Measurements from ENCODE around the gene ISG20L2.

The ISG20L2 gene

DNA sequence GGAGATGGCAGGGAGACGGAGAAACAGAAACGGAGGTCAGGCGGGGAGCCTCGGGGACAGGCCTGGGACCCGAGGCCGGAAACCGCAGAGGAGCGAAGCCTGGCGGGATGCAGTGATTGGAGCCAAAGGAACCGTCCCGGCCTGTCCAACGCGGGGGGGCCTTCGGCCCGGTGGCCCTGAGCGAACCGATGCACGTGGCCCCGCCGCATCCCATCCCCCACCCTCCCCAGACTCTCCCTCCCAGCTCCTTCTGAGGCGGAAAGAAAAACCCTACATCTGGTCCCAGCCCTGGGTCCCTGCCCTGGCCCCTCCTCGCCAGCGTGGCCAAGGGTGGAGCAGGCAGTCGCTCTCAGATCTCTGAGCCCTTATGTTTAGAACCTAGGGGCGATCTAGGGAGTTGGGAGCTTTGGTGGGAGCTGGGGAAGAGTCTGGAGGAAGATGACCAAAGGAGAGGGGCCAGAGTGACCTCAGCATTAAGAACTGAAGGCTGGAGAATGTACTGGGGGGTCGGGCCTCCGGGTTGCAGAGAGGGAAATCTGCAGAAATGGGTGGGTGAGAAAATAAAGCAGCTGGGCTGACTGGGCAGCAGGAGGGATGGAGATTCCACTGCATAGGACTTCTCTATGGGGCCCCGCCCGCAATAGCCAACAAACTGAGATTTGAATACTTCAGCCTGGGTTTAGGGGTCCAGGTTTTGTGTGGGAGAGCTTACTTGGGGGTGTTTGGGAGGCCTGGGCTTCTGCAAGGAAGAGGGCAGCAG, 21.7 kb downstream of the ISG20L2 start:
- no peak for DNase-seq (ENCODE audit: low spot score)

DNA sequence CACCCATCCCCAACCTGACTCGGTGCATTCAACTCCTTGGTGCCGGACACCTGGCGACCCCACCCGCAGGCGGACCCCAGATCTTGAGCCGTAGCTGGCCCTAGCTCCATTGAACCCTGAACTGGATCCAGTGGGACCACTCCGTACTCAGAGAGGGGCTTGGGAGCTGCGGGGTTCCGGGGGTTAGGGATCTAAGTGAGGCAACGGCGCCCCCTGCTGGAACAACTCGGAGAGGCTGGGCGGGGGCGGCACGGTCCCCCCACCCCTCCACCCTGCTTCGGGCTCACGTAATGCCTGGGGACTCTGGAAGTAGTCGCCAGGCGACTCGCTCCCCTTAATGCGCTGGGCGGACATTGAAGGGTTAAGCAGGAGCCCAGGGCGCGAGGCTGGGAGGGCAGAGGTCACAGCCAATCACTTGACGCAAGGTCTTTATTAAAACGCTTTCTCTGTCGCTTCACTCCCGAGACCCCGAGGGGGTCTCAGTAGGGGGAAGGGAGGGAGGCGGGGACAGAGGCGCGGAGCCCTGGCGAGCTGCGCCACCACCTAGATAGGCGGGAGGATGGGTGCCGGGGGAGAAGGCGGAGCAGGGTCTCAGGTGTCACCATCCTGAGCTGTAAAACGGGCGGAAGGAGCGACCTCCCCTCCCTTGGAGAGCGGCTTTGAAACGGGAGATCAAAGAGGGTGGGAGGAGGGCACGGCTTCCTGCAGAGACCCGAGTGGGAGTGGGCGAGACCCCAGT, 22.5 kb downstream of the ISG20L2 start:
- no peak for DNase-seq (ENCODE audit: low spot score)

DNA sequence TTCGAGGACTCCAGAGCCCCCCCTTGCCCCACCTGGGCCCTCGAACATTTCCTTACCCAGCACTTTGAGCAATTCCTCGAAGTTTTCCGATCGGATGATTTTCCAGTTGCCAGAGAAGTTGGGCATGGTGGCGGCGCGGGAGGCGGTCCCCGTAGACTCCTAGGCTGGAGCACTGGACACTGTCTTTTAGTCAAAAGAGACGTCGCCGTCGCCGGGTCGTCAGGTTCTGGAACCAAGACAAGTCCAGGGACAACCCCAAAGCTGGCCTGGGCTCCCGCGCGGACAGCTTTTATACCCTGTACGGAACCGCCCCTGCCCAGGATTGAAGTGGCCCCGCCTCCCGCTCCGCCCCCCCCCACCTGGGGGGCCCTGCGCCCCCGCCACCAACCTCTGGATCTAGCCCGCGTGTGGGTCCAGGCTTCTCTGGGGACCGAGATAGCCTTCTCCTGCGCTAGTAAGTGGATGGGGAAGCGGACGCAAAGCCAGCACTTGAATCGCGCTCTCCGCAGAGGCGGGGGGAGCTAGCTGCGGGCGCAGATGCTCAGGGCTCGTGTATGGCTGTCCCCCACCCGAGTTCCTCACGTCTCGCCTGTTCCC, 23.1 kb downstream of the ISG20L2 start, which contains the start of gene CRABP2:
Gene CRABP2 (minus strand): TSS at position 263 of the 597 bp plus-strand sequence. CDS start 137 bp downstream, at position 126.
- no peak for DNase-seq (ENCODE audit: low spot score)

DNA sequence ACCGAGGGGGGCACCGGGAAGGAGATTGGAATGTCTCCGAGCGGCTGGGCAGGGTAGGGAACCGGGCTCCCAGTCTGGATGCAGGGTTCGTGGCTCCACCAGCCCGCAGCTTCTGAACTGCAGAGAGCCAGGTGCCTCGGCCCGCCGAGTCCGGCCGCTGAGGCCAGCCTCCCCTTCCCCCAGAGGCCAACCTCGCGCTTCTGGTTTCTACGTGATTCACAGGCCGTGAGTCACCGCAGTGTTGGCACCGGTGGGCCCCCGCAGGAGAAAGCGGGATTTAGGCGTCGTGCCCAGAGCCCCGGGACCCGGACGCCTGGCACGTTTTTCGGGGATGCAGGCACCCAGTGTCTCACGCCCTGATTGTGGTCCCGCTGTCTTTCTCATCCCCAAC, 23.6 kb downstream of the ISG20L2 start:
- no peak for DNase-seq (ENCODE audit: low spot score)

DNA sequence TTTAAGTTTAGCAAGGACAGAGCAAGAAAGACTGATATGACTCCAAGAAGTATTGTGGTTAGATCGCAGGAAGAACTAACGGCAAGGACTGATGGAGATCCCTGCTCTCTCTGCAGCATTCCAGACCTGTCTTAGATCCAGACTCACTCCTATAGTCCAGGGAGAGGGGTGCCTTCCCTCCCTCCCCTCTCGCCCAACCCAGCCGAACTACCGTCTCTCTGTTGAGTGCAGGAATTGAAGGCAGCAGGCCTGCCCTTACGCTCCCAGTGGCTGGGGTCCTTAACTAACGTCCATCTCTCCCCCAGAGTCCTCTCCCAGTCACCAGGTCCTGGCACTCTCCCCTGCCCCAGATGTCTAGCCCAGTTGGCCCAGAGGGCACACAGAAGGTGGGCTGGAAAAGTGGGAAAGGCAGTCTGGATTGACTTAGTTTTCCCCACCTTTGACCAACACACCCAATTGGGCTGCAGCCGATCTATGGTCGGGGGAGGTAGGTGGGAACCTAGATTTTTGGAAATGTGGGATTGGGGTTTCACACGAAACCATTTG, 24.3 kb downstream of the ISG20L2 start:
- no peak for DNase-seq (ENCODE audit: low spot score)

DNA sequence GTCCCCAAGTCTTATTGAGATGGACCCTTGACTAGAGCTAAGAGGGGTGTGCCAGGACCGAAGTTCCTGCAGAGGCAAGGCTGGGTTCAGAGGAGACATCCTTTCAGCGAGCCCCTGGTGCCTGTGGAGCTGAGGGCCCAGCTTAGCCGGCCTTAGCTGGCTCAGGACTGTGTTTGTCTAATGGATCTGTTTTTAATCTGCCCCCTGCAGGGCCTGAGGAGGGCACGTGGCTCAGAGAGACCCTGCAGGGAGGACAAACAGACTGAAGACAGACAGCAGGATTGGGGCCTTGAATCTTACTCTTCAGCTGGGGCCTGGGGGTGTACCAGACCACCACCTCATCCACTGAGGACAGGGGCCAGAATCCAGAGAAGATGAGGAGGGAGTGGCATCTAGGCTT, 24.8 kb downstream of the ISG20L2 start:
- no peak for DNase-seq (ENCODE audit: low spot score)

DNA sequence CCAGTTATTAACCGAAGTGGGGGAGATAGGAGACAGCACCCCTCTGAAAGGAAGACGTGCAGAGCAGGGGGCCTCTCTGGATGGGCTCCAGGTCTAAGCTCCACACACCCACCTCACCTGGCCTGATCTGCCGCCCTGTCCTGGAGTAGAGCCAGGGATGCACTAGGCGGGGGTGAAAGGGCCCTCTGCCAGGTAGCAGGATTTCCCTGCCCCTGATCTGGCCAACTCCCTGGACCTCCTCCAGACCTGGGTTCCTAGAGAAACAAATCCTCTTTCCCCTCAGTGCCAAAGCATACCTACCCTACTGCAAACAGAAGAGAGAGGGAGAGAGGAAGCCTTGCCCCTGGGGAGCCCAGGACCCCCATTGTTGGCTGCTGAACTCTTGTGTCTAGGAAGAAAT, 25.2 kb downstream of the ISG20L2 start:
- no peak for DNase-seq (ENCODE audit: low spot score)

DNA sequence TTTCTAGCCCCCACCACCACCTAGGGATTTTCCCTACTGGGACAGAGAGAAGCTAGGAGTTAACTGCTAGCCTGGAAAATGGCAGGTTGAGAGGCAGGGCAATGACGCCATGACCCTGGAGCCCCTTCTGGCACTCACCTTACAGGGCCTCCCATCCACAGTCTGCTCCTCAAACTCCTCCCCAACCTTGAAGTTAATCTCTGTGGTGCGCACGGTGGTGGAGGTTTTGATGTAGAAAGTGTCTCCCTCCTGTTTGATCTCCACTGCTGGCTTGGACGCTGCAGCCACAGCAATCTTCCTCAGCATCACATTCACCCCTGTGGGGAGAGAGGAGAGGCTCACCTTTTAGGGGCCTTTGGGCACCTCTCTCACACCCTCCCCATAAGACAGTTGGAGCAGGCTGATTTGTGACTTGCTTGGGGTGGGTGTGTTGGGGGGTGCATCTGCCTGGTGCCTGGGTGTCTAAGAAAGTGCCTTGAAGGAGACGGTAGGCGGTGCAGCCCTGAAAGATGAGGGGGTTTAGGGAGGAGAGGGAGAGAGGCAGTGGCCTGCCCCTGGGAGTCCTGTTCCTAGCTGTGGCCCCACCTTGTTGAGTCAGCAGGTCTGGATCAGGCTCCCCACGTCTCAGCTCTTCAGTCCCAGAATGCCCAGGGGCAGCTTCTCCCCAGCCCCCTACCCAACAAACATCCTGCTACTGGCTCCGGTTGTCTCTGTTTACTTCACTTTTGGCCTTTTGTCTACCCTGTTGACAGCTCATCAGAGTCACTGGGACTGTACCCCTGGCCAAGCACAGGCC, 27.6 kb downstream of the ISG20L2 start:
- no peak for DNase-seq (ENCODE audit: low spot score)

DNA sequence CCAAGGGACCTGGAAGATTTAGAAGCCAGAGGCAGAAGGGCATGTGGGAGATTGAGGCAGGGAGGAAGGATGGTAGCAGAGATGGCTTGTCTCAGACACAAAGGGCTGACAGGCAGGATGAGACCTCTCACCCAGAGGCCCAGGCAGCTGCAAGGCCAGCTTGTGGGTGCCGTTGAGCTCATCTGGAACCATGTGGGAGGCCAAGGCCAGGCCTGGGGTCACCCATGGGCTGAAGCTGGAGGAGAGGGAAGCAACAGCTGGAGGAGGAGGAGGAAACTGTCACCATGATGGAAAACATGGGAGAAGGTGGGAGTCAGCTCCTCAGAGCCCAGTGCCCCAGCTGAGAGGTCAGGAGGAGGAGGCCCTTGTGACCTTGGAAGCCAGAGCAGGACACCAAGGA, 29.6 kb downstream of the ISG20L2 start:
- DNase-seq (ENCODE audit: low spot score) = no peak

DNA sequence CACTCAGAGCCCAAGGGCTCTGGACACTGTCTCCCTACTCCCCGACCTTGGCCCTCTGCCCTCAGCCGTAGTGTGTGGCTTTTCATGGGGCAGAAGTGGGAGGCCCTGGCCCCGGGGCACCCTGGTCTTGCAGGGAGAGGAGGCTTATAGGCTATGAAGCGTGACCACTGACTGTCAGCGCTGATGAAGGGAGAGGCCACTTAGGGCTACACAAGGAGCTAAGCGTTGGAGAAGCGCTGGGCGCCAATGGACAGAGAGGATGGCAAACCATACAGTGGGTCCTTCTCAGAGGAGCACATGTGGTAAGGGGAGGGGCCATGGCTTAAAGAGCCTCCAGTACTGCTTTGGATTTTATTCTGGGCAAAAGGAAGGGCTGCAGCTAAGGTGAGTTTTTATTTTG, 31.1 kb downstream of the ISG20L2 start:
- no peak for DNase-seq (ENCODE audit: low spot score)

DNA sequence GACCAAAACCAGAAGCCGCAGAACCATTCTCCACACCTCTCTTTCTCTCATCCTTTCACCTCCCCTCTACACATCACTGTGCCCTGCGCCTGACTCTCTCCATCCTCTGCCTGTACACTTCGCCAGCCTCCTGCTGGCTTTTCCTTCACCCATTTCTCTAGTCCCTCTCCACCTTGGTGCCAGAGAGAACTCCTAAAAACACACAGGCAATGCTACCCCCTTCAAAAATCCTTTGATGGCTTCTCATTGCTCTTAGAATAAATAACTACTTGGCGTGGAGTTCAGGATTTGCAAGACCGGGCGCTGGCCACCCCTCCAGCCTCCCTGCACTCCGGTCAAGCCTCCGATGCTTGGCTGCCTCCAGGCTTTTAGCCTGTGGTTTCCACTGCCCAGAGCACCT, 31.8 kb downstream of the ISG20L2 start:
- DNase-seq (ENCODE audit: low spot score) = no peak

DNA sequence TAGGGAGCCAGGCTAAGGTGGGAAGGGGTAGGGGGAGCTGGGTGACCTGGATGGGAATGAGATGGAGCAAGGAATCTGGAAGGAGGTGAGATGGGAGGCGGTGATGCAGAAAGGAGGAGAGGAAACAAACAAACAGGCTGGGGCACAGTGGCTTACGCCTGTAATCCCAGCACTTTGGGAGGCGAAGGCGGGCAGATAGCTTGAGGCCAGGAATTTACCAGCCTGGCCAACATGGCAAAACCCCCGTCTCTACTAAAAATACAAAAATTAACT, 33.9 kb downstream of the ISG20L2 start:
- no peak for DNase-seq (ENCODE audit: low spot score)

DNA sequence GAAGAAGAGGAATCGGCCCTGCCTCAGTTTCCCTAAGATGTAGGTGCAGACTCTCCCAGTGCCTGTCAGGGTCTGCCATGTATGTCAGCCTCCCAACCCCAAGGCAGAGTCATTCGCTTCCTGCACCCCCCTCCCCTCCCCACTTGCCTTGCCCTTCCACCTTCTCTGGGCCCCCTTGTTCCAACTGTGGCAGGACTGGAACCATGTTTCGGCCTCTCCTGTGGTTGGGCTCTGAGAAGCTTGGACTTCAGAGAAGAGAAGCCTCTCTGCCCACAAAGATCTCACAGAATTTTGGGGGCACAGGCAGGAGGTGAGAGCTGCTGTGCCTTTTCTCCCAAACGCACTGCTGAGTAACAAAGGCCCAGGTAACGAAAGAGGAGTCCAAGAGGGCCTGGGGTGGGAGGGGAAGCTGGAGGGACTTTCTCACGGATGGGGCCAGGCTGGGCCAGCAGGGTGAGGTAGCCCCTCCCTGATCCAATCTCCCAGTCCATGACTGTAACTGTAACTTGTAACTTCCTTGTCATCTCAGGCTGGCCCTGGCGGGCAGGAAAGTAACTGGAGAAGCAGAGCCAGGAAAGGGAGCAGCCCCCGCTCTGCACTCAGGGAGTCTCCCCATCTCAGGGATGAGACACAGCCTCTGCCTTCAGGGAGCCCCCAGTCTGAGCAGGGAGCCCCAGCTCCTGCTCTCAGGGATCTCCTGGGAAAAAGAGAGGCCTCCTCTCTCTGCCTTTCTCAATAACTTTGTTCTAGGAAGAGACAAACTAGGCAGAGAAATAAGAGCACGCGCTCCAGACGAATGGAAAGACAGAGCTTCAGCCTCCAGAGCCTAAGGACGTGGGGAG, 34.5 kb downstream of the ISG20L2 start:
- DNase-seq (ENCODE audit: low spot score) = no peak

DNA sequence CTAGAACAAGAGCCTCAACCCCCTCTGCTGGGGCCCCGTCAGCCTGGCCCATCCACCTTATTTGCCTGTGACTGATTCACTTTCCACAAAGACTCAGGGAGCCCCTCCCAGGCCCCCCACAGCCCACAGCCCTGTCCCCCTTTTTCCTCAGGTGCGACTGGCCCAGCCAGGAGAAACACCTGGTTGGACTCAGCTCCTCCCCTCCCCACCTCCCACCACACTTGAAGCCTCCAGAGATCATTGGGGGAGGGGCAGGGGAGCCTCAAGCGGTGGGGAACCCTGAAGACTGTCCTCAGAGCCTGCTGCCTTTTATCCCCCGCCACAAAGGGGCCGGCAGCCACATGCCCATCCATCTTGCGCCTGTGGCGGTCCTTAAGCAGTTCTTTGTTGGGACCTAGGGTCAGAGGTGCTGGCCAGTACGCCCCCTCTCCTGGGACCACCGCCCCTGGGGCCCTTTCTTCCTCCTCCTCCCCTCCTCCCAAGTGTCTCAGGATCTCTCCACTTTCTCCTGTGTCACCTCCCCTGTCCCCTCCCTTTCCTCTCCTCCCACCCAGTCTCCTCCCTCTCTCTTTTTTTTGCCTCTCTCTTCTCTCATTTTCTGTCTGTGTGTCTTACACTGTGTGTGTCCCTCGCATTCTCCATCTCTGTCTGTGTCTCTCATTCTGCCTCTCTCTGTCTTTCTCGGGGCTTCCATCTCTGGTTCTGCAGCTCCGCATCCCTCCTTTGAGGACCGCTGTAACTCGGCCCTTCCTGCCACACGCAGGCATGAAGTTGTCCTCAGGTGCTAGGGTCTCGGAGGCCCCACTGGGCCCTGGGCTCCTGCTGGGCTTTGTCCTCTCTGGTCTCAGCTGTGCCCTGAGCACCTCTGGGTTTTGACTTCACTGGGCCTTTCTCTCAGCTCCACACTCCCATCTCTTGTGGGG, 35.4 kb downstream of the ISG20L2 start:
- no peak for DNase-seq (ENCODE audit: low spot score)

DNA sequence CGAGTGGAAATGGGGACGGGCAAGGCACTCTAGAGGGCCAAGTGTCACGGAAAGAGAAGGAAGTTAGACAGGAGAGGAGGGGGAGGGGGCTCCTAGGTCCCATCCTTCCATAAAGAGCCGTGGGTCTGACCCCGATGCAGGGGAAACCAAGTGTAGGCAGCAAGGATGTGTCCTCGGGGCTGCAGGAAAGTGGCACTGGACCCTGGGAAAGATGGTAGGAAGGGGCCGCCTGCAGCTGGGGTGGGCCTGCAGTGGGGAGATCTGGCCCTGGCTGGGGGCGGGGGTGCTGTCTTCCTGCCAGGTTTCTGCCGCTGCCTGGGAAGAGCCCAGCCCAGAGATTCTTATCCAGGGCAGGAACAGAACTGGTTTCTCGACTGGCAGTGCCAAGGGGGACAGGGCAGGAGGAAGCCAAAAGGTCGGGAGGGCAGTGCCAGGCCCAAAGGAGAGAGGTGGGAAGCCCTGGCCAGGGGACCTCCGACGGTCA, 36.1 kb downstream of the ISG20L2 start:
- DNase-seq (ENCODE audit: low spot score) = no peak

DNA sequence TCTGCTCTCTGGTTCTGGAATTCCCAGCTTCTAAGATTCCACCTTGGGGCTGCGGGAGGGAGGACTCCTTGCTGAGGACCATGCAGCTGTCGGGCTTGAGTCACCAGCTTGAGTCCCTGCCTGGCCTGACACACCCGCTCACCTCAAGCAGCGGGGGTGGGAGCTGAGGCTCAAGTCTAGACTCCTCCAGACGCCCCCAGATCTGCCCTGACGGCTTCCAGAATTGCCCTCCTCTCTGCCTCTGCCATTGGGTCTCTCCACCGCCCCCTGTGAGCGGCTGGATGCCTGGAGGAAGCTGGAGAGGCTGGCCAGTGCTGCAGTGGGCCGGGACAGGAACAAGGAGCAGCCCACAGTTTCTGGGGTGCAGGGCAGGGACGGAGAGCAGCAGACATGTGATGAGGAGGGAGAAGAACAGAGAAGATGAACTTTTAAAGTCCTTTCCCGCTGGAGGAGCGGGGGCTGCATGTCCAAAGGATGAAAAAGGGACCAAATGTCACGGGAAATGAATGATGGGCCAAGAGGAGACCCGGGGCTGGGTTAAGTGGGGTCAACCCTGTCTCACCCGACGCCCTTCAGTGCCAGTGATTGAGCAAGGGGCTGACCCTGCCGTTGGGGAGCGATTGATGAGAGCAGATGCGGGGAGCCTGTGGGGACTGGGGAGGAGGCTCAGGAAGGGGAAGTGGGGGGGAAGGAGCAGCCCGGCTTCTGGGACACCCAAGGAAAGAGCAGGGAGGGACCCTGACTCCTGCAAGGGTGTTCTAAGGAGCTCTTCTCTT, 36.7 kb downstream of the ISG20L2 start:
- DNase-seq (ENCODE audit: low spot score) = no peak

DNA sequence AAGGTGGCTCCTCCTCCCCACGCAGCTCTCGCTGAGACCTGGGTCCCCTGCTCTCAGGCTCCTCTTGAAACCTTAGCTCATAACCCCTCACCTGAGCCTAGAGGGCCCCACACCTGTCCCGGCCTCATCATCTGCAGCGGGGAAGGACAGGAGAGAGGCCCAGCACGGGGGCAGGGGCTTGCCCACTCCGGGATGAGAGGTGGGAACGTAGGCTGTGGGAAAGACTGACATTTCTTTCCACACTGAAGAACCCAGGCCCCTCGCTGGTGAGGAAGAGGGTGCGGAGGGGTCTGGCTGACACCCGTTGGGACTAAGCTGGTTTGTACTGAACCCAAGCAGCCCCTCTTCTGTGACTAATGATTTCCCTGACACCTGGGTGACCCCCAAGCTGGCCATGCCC, 37.4 kb downstream of the ISG20L2 start:
- DNase-seq (ENCODE audit: low spot score) = no peak

DNA sequence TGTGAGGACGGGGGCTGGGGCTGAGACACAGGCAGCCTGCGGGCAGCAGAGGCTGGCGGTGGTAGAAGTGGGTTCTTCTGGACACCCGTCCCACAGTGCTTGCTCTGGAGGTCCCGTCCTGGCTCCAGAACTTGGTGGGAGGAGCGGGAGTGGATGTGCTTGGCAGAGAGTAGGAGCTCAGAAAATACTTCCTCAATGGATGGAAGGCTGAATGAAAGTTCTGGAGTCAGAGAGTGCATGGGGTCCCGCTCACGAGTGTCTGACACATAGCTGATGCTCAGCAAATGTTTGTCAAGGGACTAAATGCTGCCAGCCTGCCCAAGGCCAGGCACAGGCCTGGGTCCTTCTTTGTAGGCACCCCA, 37.9 kb downstream of the ISG20L2 start:
- no peak for DNase-seq (ENCODE audit: low spot score)

DNA sequence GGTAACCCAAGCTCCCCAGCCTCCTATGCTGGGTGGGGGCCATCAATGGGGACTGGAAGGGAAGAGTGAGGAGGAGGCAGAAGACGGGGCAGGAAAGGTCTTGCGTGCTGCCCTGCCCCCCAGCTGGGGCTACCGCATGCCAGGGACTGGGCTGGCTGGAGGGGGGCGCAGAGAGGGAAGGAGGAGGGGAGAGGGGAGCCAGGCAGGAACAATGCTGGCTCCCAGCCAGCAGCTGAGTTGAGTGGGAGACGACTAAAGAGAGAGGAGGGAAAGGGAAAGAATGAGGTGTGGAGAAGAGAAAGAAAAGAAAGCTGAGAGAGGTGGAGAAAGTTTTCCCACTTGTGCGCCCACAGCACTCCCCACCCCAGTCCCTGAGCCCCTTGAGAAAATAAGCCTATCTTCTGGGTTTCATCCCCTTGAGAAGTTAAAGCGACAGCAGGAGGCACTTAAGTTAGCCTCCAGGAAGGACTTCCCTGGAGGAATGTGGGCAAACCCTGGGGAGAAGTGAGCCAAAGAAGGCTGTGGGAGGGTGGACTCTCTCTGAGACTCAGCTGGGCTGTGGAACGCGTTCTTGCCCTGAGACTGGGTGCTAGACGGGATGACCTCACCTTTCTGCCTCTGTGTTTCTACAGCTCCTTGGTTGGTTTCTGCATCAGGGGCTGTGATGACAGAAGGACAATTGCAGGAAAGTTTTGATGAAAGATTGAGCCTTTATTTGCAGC, 38.5 kb downstream of the ISG20L2 start:
- no peak for DNase-seq (ENCODE audit: low spot score)
